ENCODE results near the gene KCNE1.
A peak's percentile ranks its signal among the peaks of the same experiment; 100 is the strongest.
"Not testable (repeated sequence)": the region's sequence is repeated elsewhere in the genome, so short reads cannot be mapped to it uniquely, and the experiment has no call there.

Gene KCNE1

DNA sequence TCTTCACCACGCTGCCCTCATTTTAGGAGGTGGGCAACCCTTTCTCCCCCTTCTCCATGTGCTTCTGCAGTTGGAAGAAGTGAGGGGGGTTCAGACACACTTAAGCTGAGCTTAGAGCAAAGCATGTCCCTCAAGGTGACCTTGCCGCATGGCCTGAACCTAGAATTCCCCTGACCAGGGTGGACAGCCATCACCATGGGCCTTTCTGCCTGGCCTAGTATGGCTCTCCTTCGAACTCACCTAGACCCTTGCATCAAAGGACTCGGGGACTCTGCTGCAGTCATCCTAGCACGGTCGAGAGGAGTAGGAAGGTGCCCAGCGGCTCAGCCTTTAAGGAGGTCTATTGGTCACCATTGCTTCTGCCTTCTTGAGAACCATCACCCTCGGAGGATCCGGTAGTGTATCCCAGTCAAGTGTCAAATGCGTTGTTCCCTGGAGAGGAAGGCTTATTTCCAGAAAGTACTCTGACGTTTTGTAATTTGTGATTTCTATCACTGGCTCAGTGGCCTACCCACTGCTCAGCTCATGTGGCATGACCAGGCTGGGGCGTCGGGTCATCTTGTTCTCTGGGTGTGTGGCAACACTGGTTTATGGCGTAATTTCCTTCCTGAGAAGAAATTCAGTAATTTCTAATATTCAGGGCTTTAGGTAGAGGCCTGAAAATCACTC, at the start of gene KCNE1:
Gene KCNE1 (minus strand): TSS at position 424 of the 669 bp plus-strand sequence. CDS start 62,576 bp downstream, outside the sequence.
- no peak for DNase-seq (ENCODE audit: low read depth, low spot score)

GRCh38 chr21:34561806-34562205, 49.8 kb upstream of the KCNE1 start:
- DNase-seq (ENCODE audit: low read depth, low spot score) = no peak

DNA sequence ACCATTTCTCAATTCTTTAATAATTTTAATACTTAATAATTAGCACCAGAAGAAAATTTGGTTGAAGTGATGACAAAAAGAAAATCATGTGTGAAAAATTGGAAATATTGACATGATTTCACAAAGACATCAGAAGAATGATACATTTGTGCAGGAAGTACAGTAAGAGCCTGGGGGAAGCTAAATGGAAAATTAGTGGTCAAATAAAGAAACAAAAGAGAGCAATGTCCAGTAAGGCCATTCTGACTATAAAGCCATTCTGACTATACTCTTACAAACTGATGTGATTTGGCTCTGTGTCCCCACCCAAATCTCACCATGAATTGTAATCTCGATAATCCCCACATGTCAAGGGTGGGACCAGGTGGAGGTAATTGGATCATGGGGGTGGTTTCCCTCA, 48.6 kb upstream of the KCNE1 start:
- DNase-seq (ENCODE audit: low read depth, low spot score) = no peak

- no peak for DNase-seq (ENCODE audit: low read depth, low spot score)
Measured at GRCh38 chr21:34560021-34560420, 48.0 kb upstream of the KCNE1 start.

DNA sequence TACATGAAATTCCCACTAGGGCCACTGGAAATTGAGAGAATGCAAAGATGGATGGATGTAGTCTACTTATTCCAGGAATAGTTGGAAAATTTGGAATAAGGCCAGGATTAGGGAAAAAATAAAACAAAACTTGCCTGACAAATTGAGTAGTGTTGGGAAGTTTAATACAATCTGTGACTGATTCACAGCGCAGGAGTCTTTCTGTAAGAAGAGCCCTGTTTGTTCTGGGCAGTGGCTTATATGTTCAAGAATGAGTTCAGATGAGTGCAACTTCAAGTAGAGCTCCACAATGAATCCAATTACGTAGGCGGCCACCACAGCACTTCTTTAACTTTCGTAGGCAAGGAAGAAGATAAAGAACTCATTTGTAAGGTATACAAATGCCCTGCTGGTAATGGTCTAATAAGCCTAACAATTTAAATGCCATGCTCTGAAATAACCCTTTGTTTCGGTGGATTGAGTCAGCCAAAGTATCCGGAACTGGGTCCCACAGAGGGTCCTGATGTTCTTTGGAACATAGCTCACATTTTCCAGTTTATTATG, 47.1 kb upstream of the KCNE1 start:
- no peak for DNase-seq (ENCODE audit: low read depth, low spot score)

DNA sequence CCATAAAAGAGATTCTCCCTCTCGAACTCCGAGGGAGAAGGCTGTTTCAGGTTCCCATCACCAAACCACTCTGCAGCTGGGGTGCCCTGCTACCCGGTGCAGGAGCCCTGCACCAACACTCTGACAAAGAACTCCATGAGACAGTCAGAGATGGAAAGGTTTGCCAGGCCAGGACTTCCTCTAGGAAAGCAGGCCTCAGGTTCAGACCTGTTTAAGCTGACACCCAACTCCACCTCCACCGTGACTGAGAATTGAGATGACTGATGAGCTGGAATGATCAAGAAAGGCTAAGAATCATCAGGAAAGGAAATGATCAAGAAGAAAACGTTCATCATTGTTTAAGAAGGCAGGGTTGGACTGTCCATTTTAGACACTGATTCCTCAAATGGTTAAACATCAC, 46.2 kb upstream of the KCNE1 start:
- no peak for DNase-seq (ENCODE audit: low read depth, low spot score)

DNA sequence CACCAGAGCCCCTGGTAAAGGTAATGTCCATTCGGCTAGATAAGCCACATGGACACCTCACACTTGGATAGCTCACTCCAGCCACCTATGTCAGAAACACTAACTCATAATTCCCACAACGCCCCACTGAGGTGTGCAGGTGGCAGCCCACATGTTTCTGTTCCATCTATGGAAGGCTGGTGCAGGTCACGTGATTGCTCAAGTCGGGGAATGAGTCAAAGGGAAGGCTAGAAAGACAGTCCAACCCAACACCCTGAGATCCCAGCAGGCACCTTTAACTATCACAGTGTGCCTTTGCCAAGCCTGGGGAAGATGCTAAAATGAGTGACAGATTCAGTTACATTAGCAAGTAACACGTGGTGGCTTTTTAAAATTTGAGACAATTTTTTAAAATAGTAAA, 45.3 kb upstream of the KCNE1 start:
- no peak for DNase-seq (ENCODE audit: low read depth, low spot score)

DNA sequence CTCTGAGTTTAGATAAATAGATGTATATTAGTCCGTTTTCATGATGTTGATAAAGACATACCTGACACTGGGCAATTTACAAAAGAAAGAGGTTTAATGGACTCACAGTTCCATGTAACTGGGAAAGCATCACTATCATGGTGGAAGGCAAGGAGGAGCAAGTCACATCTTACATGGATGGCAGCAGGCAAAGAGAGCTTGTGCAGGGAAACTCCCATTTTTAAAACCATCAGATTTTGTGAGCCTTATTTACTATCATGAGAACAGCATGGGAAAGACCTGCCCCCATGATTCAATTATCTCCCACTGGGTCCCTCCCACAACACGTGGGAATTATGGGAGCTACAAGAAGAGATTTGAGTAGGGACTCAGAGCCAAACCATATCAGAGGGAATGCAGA, 42.7 kb upstream of the KCNE1 start:
- not testable (repeated sequence) for DNase-seq (ENCODE audit: low read depth, low spot score)

DNA sequence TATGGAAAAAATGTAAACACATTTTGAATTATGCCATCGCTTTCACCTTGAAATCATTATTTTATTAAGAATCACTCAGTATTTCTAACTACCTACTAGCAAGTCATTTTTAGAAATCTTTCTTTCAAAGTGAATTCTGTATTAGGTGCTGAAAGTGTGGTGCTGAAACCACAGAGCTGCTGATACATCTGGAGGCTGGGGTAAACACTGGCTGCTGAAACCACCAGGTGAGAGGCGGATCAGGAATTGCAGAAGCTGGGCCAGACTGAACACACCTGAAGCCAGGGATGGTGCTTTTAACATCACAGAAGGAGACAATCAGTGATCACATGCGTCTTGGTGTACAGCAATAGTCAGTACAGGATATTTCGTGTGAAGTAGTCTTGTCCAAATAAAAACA, 42.2 kb upstream of the KCNE1 start:
- DNase-seq (ENCODE audit: low read depth, low spot score) = no peak

GRCh38 chr21:34553151-34553952, 41.3 kb upstream of the KCNE1 start:
- DNase-seq (ENCODE audit: low read depth, low spot score) = no peak

GRCh38 chr21:34552360-34553098, 40.5 kb upstream of the KCNE1 start:
- no peak for DNase-seq (ENCODE audit: low read depth, low spot score)

DNA sequence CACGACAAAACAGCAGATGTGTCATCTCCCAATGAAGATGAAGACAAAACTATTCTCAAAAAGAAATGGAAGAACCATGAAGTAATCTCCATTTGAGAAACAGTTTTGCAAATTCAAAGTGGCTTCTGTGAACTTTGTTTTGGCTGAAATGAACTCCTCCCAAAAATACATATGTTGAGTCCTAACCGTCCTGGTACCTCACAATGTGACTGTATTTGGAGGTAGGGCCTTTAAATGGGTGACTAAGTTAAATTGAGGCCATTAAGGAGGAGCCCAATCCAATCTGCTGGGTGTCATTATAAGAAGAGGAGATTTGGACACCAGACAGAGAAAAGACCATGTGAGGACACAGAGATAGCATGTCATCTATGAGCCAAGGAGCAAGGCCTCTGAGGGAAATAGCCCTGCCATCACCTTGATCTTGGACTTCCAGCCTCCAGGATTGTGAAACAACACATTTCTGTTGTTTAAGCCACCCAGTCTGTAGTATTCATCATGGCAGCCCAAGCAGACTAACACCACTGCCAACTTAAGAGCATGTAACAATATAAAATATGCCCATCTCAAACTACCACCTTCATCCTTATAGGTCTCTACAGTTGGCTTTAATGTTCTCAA, 38.3 kb upstream of the KCNE1 start:
- no peak for DNase-seq (ENCODE audit: low read depth, low spot score)

DNA sequence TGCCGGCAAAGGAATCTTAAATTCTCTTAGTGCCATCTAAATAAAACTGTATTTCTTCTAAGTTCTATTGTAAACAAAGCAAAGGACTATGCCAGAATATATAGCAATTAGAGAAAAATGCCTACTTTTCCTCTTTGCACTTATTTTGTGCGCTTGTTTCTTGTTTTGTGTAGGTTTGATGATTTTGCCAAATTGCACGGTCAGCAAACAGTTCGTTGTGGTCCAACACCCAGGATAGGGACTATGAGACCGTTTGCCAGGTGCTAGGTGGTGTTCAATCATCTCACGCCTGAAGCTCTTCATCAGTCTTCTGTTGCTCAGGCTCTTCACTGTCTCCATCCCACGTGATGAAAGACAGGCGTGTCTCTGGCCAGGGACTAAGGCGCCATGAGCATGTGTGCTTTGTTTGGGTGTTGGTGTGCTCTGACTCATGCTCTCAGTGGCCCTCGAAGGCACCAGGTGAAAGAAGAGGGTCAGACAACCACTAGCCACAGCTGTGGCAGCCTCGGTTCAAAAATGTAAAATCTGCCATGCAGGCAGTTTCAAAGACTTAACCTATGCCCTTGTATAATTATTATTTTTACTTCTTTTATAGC, 36.9 kb upstream of the KCNE1 start:
- no peak for DNase-seq (ENCODE audit: low read depth, low spot score)

DNA sequence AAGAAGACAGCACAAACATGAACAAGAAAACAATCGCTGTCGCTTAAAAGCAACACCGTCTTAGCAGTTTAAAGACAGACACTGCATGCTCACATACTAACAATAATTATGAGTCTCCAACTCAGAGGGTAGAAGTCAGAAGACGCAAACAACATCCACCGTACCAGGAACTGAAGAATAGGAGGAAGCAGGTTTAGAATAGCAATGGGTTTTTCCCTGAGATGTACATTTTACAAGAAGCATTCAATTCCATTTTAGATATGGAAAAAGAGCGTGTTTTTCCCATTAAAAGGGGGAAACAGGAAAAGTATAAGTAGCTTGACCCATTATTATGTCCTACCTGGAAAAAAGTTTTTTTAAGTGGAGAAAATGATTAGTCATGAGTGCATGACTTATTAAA, 34.5 kb upstream of the KCNE1 start:
- no peak for DNase-seq (ENCODE audit: low read depth, low spot score)

DNA sequence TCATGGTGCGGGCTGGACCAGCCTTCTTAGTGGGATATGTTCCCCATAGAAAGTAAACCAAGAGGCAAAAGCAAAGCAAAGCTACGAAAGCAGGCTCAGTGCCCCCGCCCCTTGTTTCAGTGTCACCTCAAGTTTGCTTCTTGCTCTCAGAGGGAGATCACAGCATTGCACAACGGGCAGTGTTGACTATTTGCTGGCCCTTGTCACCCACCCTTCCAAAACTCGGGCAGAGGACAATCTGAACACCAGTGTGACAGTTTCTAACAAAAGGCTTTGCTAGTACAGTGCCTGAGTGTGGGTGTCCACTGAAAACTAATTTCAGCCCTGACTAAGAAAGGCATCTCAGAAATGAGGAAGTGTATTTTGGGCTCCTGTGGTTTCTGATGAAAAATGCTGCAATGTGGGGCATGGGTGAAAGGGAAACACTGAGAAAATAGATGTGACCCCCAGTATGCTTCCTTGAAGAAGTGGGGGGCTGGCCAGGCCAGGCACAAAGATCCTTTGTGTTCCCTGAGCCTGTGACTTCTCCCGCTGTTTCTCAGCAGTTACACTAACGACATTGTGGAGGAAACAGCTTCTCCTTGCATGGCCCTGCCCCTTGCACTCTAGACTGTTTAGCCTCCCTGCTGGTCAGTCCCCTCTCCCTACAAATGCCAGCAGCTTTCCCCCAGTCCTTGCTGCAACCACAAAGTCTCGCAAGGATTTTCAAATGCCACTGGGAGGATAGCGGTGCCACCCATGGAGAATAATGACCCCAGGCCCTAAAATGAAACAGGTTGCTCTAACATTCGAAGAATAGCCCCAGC, 33.3 kb upstream of the KCNE1 start:
- no peak for DNase-seq (ENCODE audit: low read depth, low spot score)

DNA sequence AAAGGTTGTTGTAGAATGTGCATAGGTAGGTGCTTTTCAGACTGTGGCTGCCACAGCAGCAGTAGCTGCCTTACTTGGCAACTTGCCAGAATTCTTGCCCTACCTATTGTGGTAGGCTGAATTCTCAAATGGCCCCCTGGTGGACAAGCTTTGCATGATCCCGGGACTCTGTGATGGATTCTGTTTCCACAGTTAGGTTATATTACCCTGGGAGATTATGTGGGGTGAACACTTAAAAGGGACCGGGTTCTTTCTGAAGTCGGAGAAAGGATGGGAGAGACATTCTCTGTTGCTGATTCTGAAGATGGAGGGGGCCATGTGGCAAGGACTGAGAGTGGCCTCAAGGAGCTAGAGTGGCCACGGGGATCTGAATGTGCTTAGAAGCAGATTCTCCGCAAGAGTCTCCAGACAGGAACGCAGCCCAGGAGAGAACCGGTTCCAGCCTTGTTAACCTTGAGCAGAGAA, 32.1 kb upstream of the KCNE1 start:
- DNase-seq (ENCODE audit: low read depth, low spot score) = peak; percentile 59

GRCh38 chr21:34543017-34543416, 31.0 kb upstream of the KCNE1 start:
- DNase-seq (ENCODE audit: low read depth, low spot score) = no peak

GRCh38 chr21:34540206-34540605, 28.2 kb upstream of the KCNE1 start:
- DNase-seq (ENCODE audit: low read depth, low spot score) = no peak

- no peak for DNase-seq (ENCODE audit: low read depth, low spot score)
Measured at GRCh38 chr21:34537838-34538237, 25.8 kb upstream of the KCNE1 start.

GRCh38 chr21:34536820-34537219, 24.8 kb upstream of the KCNE1 start:
- DNase-seq (ENCODE audit: low read depth, low spot score) = no peak

Measured in iPS DF 19.7 (cell line).